HEK293T (cell line): ENCODE measurements around the gene ZNF239.

Experiments used
- CTBP1 ChIP-seq: fragments of 450-650 bp; IDR thresholded peaks from 2 replicates; pipeline ENCODE4 v1.6.1; 2016; ENCODE audit warnings: borderline replicate concordance
- ELF4 ChIP-seq: fragments of 450-650 bp; IDR thresholded peaks from 2 replicates; pipeline ENCODE4 v1.6.1; 2017; ENCODE audit warnings: antibody characterized with exemption
- FOXM1 ChIP-seq: fragments of 450-650 bp; IDR thresholded peaks from 2 replicates; pipeline ENCODE4 v1.6.1; 2017; ENCODE audit warnings: mild to moderate bottlenecking, borderline replicate concordance
- LEF1 ChIP-seq: fragments of 450-650 bp; IDR thresholded peaks from 2 replicates; pipeline ENCODE4 v1.6.1; 2017; ENCODE audit warnings: mild to moderate bottlenecking, borderline replicate concordance
- NFRKB ChIP-seq: fragments of 450-650 bp; IDR thresholded peaks from 2 replicates; pipeline ENCODE4 v1.6.1; 2016; ENCODE audit warnings: mild to moderate bottlenecking, moderate library complexity
- SP1 ChIP-seq: fragments of 450-650 bp; IDR thresholded peaks from 2 replicates; pipeline ENCODE4 v1.6.1; 2017
- SUZ12 ChIP-seq: fragments of 450-650 bp; IDR thresholded peaks from 2 replicates; pipeline ENCODE4 v1.6.1; 2016; ENCODE audit warnings: mild to moderate bottlenecking
- ZNF384 ChIP-seq: fragments of 450-650 bp; IDR thresholded peaks from 2 replicates; pipeline ENCODE4 v1.6.1; 2016
- TF ChIP-seq, protein P1 (sequence below): fragments of 450-650 bp; IDR thresholded peaks from 2 replicates; pipeline ENCODE4 v1.6.1; 2016

DNA sequence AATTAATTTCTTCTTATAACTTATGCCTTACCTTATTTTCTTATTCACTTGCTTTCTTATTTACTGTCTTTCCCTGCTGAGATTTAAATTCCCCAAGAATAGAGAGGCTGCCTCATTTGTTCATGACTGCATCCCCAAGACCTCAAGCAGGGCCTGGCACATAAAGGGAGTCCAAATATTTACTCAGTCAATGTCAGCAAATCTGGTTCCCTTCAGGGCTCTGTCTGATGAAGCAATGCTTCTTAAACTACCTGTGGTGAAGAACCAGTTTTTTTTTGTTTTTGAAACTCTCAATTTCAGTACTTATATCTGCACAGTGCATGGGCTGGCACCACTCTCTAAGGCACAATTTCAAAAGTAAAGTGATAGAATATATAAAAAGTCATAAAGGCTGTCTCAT lies 4.7 kb downstream of the ZNF239 start:
- TF ChIP-seq SP1 (no peak), LEF1 (no peak), NFRKB (no peak), ELF4 (no peak), SUZ12 (no peak), CTBP1 (no peak), FOXM1 (no peak), ZNF384 (no peak)
- TF ChIP-seq, protein P1, sequence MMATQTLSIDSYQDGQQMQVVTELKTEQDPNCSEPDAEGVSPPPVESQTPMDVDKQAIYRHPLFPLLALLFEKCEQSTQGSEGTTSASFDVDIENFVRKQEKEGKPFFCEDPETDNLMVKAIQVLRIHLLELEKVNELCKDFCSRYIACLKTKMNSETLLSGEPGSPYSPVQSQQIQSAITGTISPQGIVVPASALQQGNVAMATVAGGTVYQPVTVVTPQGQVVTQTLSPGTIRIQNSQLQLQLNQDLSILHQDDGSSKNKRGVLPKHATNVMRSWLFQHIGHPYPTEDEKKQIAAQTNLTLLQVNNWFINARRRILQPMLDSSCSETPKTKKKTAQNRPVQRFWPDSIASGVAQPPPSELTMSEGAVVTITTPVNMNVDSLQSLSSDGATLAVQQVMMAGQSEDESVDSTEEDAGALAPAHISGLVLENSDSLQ: no peak
